ENCODE data around the gene HLA-A.
"Not testable (repeated sequence)": the region's sequence is repeated elsewhere in the genome, so short reads cannot be mapped to it uniquely, and the experiment has no call there.

HLA-A gene

GRCh38 chr6:29942275-29943052 is at the start of gene HLA-A:
HLA-A (plus strand) TSS chr6:29942532; CDS start chr6:29942554, 22 bp downstream.
- peak; percentile 88 for DNase-seq

- DNase-seq, result no peak
These were observed 49.6 kb upstream of the HLA-A start for GRCh38 chr6:29892696-29893095.

- DNase-seq, result no peak
These were observed 43.1 kb upstream of the HLA-A start for GRCh38 chr6:29899281-29899680.

- DNase-seq, result no peak
These were observed 37.0 kb upstream of the HLA-A start for GRCh38 chr6:29905286-29905685.

- DNase-seq, result no peak
These were observed 34.5 kb upstream of the HLA-A start for GRCh38 chr6:29907637-29908340.

- DNase-seq, result no peak
These were observed 34.0 kb upstream of the HLA-A start for GRCh38 chr6:29908341-29908662.

- DNase-seq, result no peak
These were observed 33.6 kb upstream of the HLA-A start for GRCh38 chr6:29908710-29909109.

- DNase-seq, result no peak
These were observed 32.3 kb upstream of the HLA-A start for GRCh38 chr6:29909985-29910384.

- DNase-seq, result no peak
These were observed 29.5 kb upstream of the HLA-A start for GRCh38 chr6:29912840-29913239.

- no peak for DNase-seq
These were observed 25.6 kb upstream of the HLA-A start for GRCh38 chr6:29916741-29917140.

GRCh38 chr6:29917857-29918256 is 24.5 kb upstream of the HLA-A start:
- no peak for DNase-seq

- no peak for DNase-seq
These were observed 22.6 kb upstream of the HLA-A start for GRCh38 chr6:29919506-29920445.

- no peak for DNase-seq
These were observed 18.0 kb upstream of the HLA-A start for GRCh38 chr6:29924287-29924686.

- DNase-seq, result peak; percentile 57
These were observed 17.6 kb upstream of the HLA-A start for GRCh38 chr6:29924731-29925130.

- no peak for DNase-seq
These were observed 17.0 kb upstream of the HLA-A start for GRCh38 chr6:29925321-29925720.

GRCh38 chr6:29925727-29926412 is 16.5 kb upstream of the HLA-A start:
- peak; percentile 21 for DNase-seq

- DNase-seq, result peak; percentile 81
These were observed 15.7 kb upstream of the HLA-A start for GRCh38 chr6:29926413-29927274.

- DNase-seq, result no peak
These were observed 15.1 kb upstream of the HLA-A start for GRCh38 chr6:29927275-29927569.

GRCh38 chr6:29927841-29928388 is 14.4 kb upstream of the HLA-A start:
- no peak for DNase-seq

- DNase-seq, result not testable (repeated sequence)
These were observed 12.3 kb upstream of the HLA-A start for GRCh38 chr6:29930047-29930446.

GRCh38 chr6:29933955-29934354 is 8.4 kb upstream of the HLA-A start:
- no peak for DNase-seq
